SIG-M5 (cell line): ENCODE data around the gene SLC6A18.

ENCODE experiments used
- DNase-seq: peaks from one replicate; lab custom pipeline; 2025; lab: John Stamatoyannopoulos, UW

Gene SLC6A18

DNA sequence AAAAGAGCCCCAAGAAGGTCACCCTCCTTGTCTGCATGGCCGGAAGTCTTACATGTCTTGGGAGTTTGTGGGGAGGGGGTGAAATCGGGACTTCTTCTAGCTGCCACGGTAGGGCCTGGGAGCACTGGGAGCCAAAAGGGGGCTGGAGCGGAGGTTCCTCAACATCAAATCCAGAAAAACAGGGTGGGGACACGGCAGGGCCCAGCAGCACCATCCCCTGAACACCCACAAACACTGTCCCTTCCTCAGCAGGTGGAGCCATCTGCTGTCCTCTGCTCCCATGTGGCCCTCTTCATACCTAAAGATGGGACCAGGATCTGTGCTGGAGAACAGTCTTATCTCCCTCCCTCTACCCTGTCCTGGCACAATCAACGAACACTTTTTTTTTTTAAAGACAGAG lies 67.0 kb downstream of the SLC6A18 start:
- DNase-seq = no peak

DNA sequence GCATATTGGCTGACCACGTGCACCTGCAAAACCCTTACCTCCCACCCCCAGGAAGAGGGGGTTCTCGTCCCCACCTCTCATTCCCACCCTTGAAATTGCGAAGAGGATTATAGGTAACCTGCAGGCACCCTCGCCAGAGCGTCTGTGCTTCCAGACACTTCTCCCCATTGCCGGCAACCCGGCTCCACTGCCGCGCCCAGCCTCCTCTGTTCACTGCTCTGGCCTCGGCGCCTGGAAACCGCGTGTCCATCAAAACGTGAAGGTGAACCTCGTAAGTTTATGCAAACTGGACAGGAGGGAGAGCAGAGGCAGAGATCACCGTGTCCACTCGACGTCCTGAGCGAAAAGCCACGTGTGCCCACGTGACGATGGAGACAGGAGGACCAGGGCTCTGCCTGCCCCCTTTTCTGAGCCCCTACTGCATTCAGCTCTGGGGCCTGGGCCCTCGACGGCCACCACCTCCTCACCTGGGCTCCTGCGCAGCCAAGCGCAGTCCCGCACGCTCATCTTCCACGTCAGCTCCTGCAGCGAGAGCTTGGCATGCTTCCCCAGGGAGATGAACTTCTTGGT lies 67.8 kb downstream of the SLC6A18 start:
- DNase-seq = no peak

DNA sequence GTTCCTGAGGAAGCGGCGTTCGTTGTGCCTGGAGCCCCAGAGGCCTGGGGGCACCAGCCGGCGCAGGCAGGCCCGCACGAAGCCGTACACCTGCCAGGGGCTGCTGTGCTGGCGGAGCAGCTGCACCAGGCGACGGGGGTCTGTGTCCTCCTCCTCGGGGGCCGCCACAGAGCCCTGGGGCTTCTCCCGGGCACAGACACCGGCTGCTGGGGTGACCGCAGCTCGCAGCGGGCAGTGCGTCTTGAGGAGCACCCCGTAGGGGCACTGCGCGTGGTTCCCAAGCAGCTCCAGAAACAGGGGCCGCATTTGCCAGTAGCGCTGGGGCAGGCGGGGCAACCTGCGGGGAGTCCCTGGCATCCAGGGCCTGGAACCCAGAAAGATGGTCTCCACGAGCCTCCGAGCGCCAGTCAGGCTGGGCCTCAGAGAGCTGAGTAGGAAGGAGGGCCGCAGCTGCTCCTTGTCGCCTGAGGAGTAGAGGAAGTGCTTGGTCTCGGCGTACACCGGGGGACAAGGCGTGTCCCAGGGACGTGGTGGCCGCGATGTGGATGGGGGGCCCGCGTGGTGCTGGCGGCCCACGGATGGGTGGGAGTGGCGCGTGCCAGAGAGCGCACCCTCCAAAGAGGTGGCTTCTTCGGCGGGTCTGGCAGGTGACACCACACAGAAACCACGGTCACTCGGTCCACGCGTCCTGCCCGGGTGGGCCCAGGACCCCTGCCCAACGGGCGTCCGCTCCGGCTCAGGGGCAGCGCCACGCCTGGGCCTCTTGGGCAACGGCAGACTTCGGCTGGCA lies 68.4 kb downstream of the SLC6A18 start:
- DNase-seq = no peak

DNA sequence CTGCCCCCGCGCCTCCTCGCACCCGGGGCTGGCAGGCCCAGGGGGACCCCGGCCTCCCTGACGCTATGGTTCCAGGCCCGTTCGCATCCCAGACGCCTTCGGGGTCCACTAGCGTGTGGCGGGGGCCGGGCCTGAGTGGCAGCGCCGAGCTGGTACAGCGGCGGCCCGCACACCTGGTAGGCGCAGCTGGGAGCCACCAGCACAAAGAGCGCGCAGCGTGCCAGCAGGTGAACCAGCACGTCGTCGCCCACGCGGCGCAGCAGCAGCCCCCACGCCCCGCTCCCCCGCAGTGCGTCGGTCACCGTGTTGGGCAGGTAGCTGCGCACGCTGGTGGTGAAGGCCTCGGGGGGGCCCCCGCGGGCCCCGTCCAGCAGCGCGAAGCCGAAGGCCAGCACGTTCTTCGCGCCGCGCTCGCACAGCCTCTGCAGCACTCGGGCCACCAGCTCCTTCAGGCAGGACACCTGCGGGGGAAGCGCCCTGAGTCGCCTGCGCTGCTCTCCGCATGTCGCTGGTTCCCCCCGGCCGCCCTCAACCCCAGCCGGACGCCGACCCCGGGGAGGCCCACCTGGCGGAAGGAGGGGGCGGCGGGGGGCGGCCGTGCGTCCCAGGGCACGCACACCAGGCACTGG lies 69.1 kb downstream of the SLC6A18 start:
- no peak for DNase-seq

DNA sequence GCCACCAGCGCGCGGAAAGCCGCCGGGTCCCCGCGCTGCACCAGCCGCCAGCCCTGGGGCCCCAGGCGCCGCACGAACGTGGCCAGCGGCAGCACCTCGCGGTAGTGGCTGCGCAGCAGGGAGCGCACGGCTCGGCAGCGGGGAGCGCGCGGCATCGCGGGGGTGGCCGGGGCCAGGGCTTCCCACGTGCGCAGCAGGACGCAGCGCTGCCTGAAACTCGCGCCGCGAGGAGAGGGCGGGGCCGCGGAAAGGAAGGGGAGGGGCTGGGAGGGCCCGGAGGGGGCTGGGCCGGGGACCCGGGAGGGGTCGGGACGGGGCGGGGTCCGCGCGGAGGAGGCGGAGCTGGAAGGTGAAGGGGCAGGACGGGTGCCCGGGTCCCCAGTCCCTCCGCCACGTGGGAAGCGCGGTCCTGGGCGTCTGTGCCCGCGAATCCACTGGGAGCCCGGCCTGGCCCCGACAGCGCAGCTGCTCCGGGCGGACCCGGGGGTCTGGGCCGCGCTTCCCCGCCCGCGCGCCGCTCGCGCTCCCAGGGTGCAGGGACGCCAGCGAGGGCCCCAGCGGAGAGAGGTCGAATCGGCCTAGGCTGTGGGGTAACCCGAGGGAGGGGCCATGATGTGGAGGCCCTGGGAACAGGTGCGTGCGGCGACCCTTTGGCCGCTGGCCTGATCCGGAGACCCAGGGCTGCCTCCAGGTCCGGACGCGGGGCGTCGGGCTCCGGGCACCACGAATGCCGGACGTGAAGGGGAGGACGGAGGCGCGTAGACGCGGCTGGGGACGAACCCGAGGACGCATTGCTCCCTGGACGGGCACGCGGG lies 69.9 kb downstream of the SLC6A18 start, which contains the start of gene TERT:
Gene TERT (minus strand): TSS at position 234 of the 815 bp plus-strand sequence. CDS start 79 bp downstream, at position 155.
- DNase-seq = no peak

DNA sequence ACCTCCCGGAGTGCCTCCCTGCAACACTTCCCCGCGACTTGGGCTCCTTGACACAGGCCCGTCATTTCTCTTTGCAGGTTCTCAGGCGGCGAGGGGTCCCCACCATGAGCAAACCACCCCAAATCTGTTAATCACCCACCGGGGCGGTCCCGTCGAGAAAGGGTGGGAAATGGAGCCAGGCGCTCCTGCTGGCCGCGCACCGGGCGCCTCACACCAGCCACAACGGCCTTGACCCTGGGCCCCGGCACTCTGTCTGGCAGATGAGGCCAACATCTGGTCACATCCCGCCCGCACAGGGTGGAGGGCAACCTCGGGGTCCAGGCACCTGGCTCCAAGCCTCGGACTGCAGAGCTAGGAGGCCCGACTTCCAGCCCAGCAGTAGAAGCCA lies 70.5 kb downstream of the SLC6A18 start:
- DNase-seq = no peak
